HPDE6-E6E7 (cell line): ENCODE measurements around the gene OR5AS1.
"Not testable (repeated sequence)": the region's sequence is repeated elsewhere in the genome, so short reads cannot be mapped to it uniquely, and the experiment has no call there.

ENCODE experiments used
- DNase-seq: peaks from one replicate; pipeline ENCODE4 v3.0.0; 2011; ENCODE audit warnings: missing footprints; ENCODE audit errors: extremely low spot score

Gene OR5AS1

DNA sequence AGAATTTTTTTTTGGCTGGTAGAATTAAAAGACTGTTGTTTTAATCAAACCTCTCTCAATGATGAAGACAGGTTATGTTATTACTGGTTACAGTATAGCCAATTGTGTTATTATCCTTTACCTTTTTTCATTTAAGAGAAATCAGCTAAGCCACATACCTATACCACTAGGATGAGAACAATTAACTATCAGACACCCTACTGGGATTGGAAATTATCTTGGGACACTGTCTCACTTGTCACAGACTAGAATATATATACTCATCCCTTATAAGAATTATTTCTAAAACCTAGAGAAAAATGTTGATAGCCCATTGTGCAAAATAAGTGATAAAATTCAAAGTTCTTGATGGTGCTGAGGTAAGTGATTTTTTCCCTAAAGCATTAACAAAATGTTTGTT lies at the start of gene OR5AS1:
Gene OR5AS1 (plus strand): TSS at position 301 of the 400 bp plus-strand sequence. CDS start 2,765 bp downstream, outside the sequence.
- no peak for DNase-seq

DNA sequence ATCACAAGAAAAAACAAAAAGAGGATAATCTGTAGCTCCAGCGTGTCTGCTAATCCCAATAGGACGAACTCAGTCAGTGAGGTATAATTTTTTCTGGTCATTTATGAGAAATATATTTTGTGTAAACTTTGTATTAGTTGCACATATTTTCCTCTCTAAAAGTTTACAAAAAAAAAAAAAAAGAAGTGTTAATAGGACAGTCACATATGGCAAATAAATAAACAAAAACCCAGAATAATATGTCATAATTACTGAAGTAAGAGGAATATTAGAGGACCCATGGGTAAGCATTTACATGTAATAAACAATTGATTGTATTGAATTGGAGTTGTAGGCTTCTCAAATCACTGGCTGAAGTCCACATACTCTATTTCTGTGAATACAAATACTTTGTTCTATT lies 32.9 kb upstream of the OR5AS1 start, which contains the start of gene OR5F1:
Gene OR5F1 (minus strand): TSS at position 101 of the 400 bp plus-strand sequence. CDS start 0 bp downstream, at position 101.
- DNase-seq: no peak

GRCh38 chr11:56010716-56011115 lies 16.7 kb upstream of the OR5AS1 start:
- DNase-seq: no peak

GRCh38 chr11:56013805-56014204 lies 13.6 kb upstream of the OR5AS1 start:
- no peak for DNase-seq

- no peak for DNase-seq
Measured at GRCh38 chr11:56045538-56045937, 18.1 kb downstream of the OR5AS1 start.

- DNase-seq: no peak
Measured at GRCh38 chr11:56048480-56048879, 21.0 kb downstream of the OR5AS1 start.

DNA sequence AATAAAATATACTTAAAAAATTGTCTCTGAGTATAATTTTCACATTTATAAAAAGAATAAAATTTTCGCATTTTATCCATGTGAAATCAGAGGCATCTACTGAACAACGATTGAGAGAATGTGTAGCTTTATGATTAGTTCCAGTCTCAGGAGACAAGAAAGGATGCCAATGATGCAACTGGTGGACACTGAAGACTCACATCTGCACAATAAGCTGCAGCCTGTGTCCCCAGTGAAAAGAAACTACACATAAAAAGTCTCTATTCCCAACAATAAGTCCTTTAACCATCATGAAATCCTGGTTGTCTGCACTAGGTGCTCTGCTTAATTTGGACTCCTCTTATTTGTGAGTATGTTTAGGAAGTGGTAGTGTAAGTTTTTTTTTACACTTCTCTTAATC lies 22.0 kb downstream of the OR5AS1 start:
- DNase-seq: no peak

DNA sequence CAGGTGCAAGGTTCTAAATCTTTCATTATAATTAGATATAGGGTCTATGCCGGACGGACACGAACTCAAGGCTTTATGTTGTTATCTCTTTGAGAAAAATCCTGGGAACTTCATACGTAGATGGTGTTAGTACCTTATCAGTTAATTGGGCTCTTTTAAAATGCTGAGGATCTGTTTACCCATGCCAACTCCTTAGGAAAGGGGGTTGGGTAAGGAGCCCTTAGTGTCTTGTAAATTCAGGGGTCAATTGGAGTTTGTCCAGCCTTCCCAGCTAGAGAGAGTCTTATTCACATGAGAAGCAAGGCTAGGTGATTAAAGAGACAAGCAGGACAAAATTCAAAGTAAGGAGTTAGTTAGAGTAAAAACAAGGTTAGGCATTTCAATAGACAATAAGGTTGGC lies 28.9 kb downstream of the OR5AS1 start:
- not testable (repeated sequence) for DNase-seq

DNA sequence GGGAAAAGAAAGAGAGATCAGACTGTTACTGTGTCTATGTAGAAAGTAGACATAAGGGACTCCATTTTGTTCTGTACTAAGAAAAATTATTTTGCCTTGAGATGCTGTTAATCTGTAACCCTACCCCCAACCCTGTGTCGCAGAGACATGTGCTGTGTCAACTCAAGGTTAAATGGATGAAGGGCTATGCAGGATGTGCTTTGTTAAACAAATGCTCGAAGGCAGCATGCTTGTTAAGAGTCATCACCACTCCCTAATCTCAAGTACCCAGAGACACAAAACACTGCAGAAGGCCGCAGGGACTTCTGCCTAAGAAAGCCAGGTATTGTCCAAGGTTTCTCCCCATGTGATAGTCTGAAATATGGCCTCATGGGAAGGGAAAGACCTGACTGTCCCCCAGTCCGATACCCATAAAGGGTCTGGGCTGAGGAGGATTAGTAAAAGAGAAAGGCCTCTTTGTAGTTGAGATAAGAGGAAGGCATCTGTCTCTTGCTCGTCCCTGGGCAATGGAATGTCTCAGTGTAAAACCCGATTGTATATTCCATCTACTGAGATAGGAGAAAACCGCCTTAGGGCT lies 30.3 kb downstream of the OR5AS1 start:
- not testable (repeated sequence) for DNase-seq

DNA sequence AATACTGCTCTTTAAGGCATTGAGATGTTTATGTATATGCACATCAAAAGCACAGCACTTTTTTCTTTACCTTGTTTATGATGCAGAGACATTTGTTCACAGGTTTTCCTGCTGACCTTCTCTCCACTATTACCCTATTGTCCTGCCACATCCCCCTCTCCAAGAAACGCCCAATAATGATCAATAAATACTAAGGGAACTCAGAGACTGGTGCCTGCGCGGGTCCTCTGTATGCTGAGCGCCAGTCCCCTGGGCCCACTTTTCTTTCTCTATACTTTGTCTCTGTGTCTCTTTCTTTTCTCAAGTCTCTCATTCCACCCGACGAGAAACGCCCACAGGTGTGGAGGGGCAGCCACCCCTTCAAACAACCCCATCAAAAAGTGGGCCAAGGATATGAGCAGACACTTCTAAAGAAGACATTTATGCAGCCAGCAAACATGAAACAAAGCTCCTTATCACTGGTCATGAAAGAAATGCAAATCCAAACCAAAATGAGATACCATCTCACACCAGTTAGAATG lies 30.9 kb downstream of the OR5AS1 start:
- not testable (repeated sequence) for DNase-seq

DNA sequence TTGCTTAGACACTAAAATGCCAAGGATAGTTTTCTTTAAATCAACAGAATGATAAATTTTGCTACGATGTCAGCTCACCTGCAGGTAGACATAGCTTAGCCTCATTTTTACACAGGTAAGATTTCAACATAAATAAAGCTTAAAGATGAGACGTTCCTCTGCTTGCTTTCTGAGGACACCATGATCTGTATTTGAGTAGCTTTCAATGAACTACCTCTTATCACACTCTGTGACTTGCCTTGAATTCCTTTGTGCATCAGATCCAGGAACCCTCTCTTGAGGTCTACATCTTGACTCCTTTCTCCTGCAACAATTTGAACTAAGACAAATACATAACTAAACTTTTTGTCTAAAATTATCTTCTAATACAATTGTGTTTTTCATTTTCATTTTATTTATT lies 39.5 kb downstream of the OR5AS1 start:
- DNase-seq: no peak
